Panc1 (cell line): ENCODE measurements around the gene PPCDC. TPM values are rescaled to one million over a fixed set of nuclear protein-coding genes. Genes with fewer than 3 reads are reported as not detected.

Source experiments
- ATAC-seq: fragments of 200-7000 bp; cut with Tn5 transposase; 2 replicates; pipeline ENCODE4 v1.9.1; 2020; ENCODE audit warnings: mild to moderate bottlenecking, moderate library complexity
- BruUV-seq: library from RNA; stranded (reverse); fragments of 400-500 nt; replicated peaks from 2 replicates; lab custom pipeline; 2021; lab: Mats Ljungman, UMichigan
- CTCF ChIA-PET: fragments of 300-600 bp; sonication (Branson Sonifier 250); formaldehyde crosslinking; loops from one replicate; lab custom pipeline; 2022; ENCODE audit warnings: antibody characterized with exemption; lab: Charles Lee
- POLR2A ChIA-PET: fragments of 300-600 bp; sonication (Branson Sonifier 250); formaldehyde crosslinking; loops from one replicate; lab custom pipeline; 2022; ENCODE audit warnings: antibody characterized with exemption; lab: Charles Lee
- DNase-seq: peaks from one replicate; pipeline ENCODE4 v3.0.0-alpha.2; 2010; ENCODE audit warnings: low read depth, low spot score
- H3K27ac ChIP-seq: 2 replicates; pipeline ENCODE4 v1.5.1; 2011; ENCODE audit warnings: mild to moderate bottlenecking, low read length, inconsistent platforms
- H3K27me3 ChIP-seq: fragments of 200-500 bp; sonication (Bioruptor generic); 2 replicates; pipeline ENCODE4 v1.6.0; 2014; ENCODE audit warnings: low read length, inconsistent platforms; ENCODE audit not compliant: control insufficient read depth, insufficient read depth
- H3K36me3 ChIP-seq: fragments of 200-500 bp; sonication (Bioruptor generic); 2 replicates; pipeline ENCODE4 v1.5.1; 2014; ENCODE audit warnings: inconsistent platforms, mild to moderate bottlenecking, low read length, moderate library complexity; ENCODE audit not compliant: control insufficient read depth, insufficient read depth
- H3K4me1 ChIP-seq: 2 replicates; pipeline ENCODE4 v1.5.1; 2011; ENCODE audit warnings: inconsistent platforms, mild to moderate bottlenecking, low read length, moderate library complexity; ENCODE audit not compliant: control insufficient read depth, insufficient read depth
- H3K4me3 ChIP-seq, 2 experiments: 2 replicates each; pipeline ENCODE4 v1.5.1; 2011 to 2012; ENCODE audit warnings: low read depth in 2 of 2, low read length in 2 of 2, mild to moderate bottlenecking in 2 of 2, inconsistent platforms in 1 of 2, moderate library complexity in 1 of 2
- H3K9me3 ChIP-seq: fragments of 200-500 bp; sonication (Bioruptor generic); 2 replicates; pipeline ENCODE4 v1.5.1; 2014; ENCODE audit warnings: low read depth, mild to moderate bottlenecking, inconsistent platforms, low read length, moderate library complexity; ENCODE audit not compliant: control insufficient read depth, insufficient read depth
- POLR2AphosphoS5 ChIP-seq: IDR thresholded peaks from 2 replicates; pipeline ENCODE4 v1.6.1; 2012; ENCODE audit warnings: mild to moderate bottlenecking, low read depth, low read length, moderate library complexity
- SIN3A ChIP-seq: IDR thresholded peaks from 2 replicates; pipeline ENCODE4 v1.6.1; 2012; ENCODE audit warnings: low read depth, mild to moderate bottlenecking, low read length, moderate library complexity, borderline replicate concordance; ENCODE audit not compliant: insufficient read depth
- TCF7L2 ChIP-seq: IDR thresholded peaks from 2 replicates; pipeline ENCODE4 v1.6.1; 2011; ENCODE audit warnings: mild to moderate bottlenecking, low read depth, low read length, inconsistent platforms
- in situ Hi-C: cut with HindIII; loops from 2 replicates; pipeline ENCODE4 v1.10.0; 2016; ENCODE audit warnings: low sequenced_read_pairs, low pct_unique_long_range_greater_than_20kb
- intact Hi-C: fragments of 100-400 bp; cut with micrococcal nuclease; formaldehyde crosslinking; loops from one replicate; pipeline ENCODE4 v1.10.0; 2022; ENCODE audit not compliant: unreplicated experiment
- total RNA-seq: library from RNA; stranded (reverse); gene quantifications from one replicate; pipeline ENCODE4 v1.2.1, GENCODE V29; 2021; ENCODE audit not compliant: unreplicated experiment
- TF ChIP-seq, protein P1 (sequence below), 2 experiments: IDR thresholded peaks; 2 replicates each; pipeline ENCODE4 v1.6.1; 2011 to 2012; ENCODE audit warnings: low read depth in 2 of 2, control low read depth in 1 of 2, low read length in 1 of 2, mild to moderate bottlenecking in 1 of 2, moderate library complexity in 1 of 2; ENCODE audit not compliant: insufficient read depth in 1 of 2
- TF ChIP-seq, protein P2 (sequence below): fragments of 450-650 bp; IDR thresholded peaks from 2 replicates; pipeline ENCODE4 v1.5.1; 2017; ENCODE audit warnings: mild to moderate bottlenecking

Gene PPCDC
- total RNA-seq, 1 experiment from 2014 or later = 26.1 TPM

DNA sequence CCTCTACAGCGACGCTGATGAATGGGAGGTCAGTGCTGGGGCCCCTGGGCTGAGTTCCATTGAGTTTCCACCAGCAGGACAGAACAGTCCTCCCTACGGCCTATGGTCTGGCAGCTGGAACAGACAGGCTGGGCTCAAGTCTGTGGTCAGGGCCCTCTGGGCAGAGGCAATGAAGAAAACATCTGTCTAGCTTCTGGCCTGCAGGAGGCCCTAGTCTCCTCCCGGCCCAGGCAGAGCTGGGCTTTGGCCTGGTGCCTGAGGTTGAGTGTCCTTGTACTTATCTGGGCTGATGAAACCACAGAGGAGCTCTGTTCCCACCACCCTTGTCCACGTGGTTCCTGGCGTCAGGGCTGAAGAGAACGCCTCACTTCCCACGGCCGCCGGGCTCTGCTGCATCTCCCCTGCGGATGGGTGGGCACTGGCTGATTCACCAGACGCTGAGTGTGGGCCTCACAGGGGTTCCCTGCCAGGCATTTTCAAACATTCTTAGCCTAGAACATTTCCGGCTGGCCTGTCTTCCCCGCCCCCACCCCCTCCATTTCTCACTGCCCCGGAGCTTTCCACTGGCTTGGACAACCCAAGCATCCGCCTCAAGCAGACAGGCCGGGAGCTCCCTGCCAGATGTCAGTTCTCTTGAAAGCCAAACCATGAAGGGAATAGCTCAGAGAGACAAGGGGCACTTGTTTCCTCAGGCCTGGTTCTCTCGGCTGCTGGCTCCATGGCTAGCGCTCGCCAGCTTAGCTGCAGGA is 20.3 kb downstream of the PPCDC start:
- ATAC-seq (peak; percentile 41), DNase-seq (no peak)
- no TSS peak for BruUV-seq
- H3K9me3 ChIP-seq = no peaks in the 10 kb centered on the region
- TF ChIP-seq TCF7L2 = no peak
- no peak for TF ChIP-seq SIN3A
- no peak for TF ChIP-seq POLR2AphosphoS5
- TF ChIP-seq, protein P1, sequence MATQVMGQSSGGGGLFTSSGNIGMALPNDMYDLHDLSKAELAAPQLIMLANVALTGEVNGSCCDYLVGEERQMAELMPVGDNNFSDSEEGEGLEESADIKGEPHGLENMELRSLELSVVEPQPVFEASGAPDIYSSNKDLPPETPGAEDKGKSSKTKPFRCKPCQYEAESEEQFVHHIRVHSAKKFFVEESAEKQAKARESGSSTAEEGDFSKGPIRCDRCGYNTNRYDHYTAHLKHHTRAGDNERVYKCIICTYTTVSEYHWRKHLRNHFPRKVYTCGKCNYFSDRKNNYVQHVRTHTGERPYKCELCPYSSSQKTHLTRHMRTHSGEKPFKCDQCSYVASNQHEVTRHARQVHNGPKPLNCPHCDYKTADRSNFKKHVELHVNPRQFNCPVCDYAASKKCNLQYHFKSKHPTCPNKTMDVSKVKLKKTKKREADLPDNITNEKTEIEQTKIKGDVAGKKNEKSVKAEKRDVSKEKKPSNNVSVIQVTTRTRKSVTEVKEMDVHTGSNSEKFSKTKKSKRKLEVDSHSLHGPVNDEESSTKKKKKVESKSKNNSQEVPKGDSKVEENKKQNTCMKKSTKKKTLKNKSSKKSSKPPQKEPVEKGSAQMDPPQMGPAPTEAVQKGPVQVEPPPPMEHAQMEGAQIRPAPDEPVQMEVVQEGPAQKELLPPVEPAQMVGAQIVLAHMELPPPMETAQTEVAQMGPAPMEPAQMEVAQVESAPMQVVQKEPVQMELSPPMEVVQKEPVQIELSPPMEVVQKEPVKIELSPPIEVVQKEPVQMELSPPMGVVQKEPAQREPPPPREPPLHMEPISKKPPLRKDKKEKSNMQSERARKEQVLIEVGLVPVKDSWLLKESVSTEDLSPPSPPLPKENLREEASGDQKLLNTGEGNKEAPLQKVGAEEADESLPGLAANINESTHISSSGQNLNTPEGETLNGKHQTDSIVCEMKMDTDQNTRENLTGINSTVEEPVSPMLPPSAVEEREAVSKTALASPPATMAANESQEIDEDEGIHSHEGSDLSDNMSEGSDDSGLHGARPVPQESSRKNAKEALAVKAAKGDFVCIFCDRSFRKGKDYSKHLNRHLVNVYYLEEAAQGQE (IDR thresholded peaks at IDR 0.05; ENCODE audit: insufficient read depth in 1 of 2, low read depth in 2 of 2, low read length in 1 of 2) = no peak
- TF ChIP-seq, protein P2, sequence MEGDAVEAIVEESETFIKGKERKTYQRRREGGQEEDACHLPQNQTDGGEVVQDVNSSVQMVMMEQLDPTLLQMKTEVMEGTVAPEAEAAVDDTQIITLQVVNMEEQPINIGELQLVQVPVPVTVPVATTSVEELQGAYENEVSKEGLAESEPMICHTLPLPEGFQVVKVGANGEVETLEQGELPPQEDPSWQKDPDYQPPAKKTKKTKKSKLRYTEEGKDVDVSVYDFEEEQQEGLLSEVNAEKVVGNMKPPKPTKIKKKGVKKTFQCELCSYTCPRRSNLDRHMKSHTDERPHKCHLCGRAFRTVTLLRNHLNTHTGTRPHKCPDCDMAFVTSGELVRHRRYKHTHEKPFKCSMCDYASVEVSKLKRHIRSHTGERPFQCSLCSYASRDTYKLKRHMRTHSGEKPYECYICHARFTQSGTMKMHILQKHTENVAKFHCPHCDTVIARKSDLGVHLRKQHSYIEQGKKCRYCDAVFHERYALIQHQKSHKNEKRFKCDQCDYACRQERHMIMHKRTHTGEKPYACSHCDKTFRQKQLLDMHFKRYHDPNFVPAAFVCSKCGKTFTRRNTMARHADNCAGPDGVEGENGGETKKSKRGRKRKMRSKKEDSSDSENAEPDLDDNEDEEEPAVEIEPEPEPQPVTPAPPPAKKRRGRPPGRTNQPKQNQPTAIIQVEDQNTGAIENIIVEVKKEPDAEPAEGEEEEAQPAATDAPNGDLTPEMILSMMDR = no peak
- peaks cover 2% of the 10 kb centered on the region; the same call in 1 of the 2 replicates for H3K36me3 ChIP-seq
- peak overlapping the region; percentile 44; the same call in 1 of the 2 replicates for H3K27ac ChIP-seq
- ChIA-PET CTCF (interaction anchor here (0.5 to 1.5 kb wide), 3 partner anchors 158 to 408 kb away, joined by 6 to 16 read pairs (median 9); partner anchors contain the start of genes C15orf39 and SIN3A), POLR2A (interaction anchor here (0.6 kb wide), 2 partner anchors 158 to 324 kb away, joined by 3 to 6 read pairs; no protein-coding TSS in a partner anchor)
- in situ Hi-C loops (no loop called here), intact Hi-C loops (no loop called here)
- no peaks in the 10 kb centered on the region for H3K27me3 ChIP-seq
- no peak overlapping the region for H3K4me3 ChIP-seq
- peaks cover 18% of the 10 kb centered on the region for H3K4me1 ChIP-seq

DNA sequence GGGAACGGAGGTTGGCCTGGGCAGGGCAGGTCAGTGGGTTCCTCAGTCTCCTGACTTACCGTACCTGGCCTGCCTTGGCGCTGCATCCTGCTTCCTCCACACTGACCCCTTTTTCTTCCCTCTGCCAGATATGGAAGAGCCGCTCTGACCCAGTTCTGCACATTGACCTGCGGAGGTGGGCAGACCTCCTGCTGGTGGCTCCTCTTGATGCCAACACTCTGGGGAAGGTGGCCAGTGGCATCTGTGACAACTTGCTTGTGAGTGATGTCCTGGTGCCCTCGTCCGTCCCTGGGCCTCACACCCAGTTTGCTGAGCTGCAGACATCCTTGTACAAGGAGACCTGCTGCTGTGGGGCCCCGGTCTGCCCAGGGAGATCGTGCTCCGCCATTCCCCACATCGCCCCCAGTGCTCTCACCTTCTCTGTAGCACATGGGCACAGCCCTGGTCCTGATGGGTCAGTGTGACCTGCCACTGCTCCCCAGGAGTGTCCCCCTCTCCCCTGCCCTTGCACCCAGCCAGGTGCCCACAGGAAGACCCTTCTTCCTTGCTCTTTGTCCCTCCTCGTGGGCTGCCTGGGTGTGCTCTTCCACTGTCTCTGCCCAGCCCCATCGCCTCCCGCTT is 21.0 kb downstream of the PPCDC start:
- Histone ChIP-seq H3K9me3 (no peaks in the 10 kb centered on the region), H3K4me3 (no peak overlapping the region), H3K27me3 (no peaks in the 10 kb centered on the region), H3K27ac (no peak overlapping the region), H3K36me3 (peaks cover 2% of the 10 kb centered on the region; the same call in 1 of the 2 replicates), H3K4me1 (peaks cover 18% of the 10 kb centered on the region)
- CTCF ChIA-PET = interaction anchor here (0.7 to 1.5 kb wide), 3 partner anchors 157 to 160 kb away, joined by 6 to 9 read pairs (median 8); partner anchors contain the start of gene C15orf39
- POLR2A ChIA-PET = interaction anchor here (0.6 kb wide), 2 partner anchors 157 to 324 kb away, joined by 3 to 6 read pairs; no protein-coding TSS in a partner anchor
- TF ChIP-seq, protein P1 (IDR thresholded peaks at IDR 0.05; ENCODE audit: insufficient read depth in 1 of 2, low read depth in 2 of 2, low read length in 1 of 2) = no peak
- TF ChIP-seq POLR2AphosphoS5 = no peak
- TF ChIP-seq, protein P2 = no peak
- TF ChIP-seq TCF7L2 = no peak
- no peak for TF ChIP-seq SIN3A
- ATAC-seq = no peak
- intact Hi-C loops = no loop called here
- no TSS peak for BruUV-seq
- in situ Hi-C loops = no loop called here
- no peak for DNase-seq
